SK-N-DZ (cell line): ENCODE results near the gene ARL5C. TPM values are rescaled to one million over a fixed set of nuclear protein-coding genes. Genes with fewer than 3 reads are reported as not detected.

Experiments
- DNase-seq: peaks from one replicate; pipeline ENCODE4 v3.0.0-alpha.2; 2015; ENCODE audit warnings: low spot score
- polyA plus RNA-seq, 2 experiments: library from polyadenylated mRNA; depleted of rRNA; stranded (reverse); fragments of >200 nt; gene quantifications; 2 replicates each; pipeline ENCODE4 v1.2.3, GENCODE V29; 2014

The ARL5C gene
- not detected in 2 replicates for polyA plus RNA-seq (2014; cell fraction: cytosol; rRNA removed)
- not detected in 2 replicates for polyA plus RNA-seq (2014; cell fraction: nucleus; rRNA removed)

GRCh38 chr17:39165841-39166349 is at the start of gene ARL5C:
Gene ARL5C, minus strand, starts transcription at chr17:39166161. Its CDS starts 401 bp downstream, at chr17:39165760.
- DNase-seq, result no peak

- DNase-seq, result no peak
Observed at GRCh38 chr17:39213852-39214251, 47.9 kb upstream of the ARL5C start.

DNA sequence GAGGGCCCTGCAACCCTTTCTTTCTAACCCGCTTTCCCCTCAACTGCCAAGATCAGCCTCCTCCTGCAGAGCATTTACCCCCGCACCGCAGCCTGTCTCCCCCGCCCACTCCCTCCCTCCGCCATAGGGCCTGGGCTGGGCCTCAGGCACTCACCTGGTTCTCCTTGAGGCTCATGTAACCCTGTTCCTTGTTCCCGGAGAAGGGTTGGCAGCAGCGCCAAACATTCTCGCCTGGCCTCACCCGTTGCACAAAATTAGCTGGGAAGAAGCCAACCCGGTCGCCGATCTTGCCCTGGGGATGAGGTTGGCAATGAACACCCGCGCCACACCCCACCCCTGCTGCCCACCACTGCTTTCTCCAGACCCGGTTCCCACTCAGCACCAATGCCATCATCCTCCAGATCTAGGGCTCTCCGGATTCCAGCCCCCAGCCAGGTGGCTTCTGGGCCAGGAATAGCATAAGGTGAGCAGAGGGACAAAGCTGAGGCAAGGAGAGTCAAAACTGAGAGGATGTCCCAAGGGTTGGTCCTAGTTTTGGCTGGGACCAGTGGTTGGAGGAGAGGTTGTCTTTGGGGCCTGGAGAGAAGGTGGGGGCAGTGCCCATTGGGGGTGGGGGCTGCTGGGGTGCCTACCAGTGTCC is 47.0 kb upstream of the ARL5C start:
- DNase-seq, result no peak

DNA sequence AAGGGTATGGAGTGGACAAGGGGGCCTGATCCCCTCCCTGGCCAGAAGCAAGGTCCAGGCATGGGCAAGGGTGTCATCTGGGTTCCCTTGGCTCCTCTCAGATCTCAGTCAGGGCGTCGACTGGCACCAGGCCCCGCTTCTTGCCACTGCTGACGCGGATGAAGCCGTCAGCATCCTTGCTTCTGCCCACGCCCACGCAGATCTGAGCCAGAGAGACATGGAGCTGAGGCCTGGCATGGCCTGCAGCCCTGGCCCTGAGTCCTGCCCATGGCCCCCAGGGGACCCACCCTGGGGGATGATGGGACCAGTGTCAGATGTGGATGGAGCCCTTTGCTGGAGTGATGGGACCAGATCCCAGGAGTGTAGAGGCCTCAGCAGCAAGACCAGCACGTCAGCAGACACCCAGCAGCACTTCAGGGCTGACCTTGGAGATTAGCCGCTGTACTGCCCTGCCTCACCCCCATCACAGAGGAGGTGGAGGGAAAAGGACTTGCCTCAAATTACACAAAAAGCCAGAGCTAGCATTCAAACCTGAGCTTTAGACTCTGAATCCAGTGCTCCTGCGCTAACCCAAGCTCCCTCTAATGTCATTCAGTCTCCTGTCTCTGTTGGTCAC is 46.3 kb upstream of the ARL5C start:
- no peak for DNase-seq

DNA sequence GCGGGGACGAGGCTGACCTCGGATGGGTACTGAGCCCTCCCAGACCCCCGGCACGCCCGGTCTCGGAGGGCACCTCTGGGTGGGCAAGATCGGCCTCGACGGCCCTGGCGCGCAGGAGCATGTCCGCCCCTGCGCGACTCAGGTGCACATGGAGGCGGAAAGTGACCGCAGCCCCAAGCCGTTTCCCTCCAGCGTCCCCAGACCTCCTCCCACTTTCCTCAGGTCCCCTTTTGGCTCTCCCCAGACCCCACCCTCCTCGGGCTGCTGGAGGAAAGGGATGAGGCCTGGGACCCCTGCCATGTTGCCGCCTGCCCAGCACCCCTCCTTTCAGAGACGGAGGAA is 44.1 kb upstream of the ARL5C start:
- DNase-seq, result no peak

DNA sequence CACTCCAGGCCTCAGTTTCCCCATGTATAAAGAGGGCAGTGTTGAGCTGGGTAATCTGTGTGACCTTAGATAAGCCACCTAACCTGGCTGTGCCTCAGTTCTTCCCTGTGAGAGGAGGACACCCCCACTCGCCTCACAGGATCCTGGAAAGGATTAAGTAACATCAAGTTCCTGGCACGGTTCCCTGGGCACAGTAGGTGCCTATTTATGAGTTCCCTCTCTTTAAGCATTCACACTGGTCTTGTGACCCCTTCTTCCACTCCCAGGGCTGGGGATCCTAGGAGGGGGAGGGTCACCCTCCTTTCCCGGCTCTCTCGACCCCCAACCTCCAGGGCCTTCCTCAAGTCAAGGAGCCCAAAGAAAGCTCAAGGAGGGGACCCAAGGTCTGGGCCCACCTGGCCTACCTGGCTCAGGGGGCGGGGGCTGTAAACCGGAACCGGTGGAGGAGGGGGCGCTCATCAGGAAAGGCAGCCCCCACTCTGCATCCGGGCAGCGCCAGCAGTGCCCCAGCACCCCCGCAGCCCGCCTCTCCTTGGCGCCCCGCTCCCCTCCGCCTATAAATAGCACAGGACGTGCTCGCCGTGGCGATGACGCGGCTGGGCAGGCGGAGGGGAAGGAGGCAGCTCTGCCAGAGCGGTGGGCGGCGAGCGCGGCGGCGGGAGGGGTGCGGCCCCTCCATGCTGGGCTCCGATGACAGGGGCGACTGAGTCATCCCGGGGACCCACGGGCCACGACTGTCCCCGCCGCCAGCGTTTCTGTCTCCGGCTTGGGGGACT is 43.5 kb upstream of the ARL5C start:
- DNase-seq, result no peak

DNA sequence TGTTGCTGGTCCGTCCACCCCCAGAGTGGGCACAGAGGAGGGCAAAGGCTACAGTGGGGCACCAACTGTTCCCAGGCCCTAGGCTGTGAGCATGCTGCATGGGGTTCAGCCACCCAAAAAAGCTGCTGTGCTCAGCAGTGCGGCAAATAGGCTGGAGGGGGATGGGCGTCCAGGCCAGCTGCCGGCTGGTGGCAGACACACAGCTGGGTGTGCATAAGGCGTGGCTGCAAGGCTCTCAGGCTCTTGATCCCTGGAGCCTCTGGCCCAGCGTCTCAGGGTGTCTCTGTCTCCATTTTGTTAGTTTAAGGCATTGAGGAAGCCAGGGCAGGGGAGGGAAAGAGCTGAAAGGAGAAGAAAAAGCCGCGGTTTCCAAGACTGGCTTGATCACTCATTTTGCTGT is 42.9 kb upstream of the ARL5C start:
- no peak for DNase-seq

DNA sequence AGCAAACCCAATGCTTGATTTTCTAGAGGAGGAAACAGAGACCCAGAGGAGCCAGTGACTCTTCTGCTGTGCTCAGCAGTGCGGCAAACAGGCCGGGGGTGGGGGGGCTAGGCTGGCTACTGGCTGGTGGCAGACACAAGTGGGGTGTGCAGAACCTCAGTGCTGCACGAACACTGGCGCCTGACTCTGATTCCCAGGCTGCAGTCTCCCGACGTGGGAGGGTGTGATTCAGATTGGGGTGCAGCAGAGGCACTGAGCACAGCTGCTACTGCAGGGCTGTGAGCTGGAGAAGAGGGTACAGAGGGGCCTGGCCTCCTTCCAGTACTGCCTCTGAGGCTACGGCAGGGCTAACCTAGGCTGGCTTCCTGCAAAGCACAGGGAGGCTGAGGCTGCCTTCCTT is 42.2 kb upstream of the ARL5C start:
- no peak for DNase-seq

GRCh38 chr17:39205112-39205526 is 39.2 kb upstream of the ARL5C start:
- no peak for DNase-seq

GRCh38 chr17:39204245-39204644 is 38.3 kb upstream of the ARL5C start:
- DNase-seq, result no peak

GRCh38 chr17:39200957-39201510 is 35.1 kb upstream of the ARL5C start:
- no peak for DNase-seq

- DNase-seq, result no peak
Observed at GRCh38 chr17:39200070-39200879, 34.3 kb upstream of the ARL5C start, which contains the start of gene RPL19. Gene RPL19, plus strand, starts transcription at chr17:39200283. Its CDS starts 62 bp downstream, at chr17:39200345.

GRCh38 chr17:39199820-39200069 is 33.8 kb upstream of the ARL5C start:
- DNase-seq, result peak; percentile 96

- DNase-seq, result no peak
Observed at GRCh38 chr17:39198186-39198566, 32.2 kb upstream of the ARL5C start.

DNA sequence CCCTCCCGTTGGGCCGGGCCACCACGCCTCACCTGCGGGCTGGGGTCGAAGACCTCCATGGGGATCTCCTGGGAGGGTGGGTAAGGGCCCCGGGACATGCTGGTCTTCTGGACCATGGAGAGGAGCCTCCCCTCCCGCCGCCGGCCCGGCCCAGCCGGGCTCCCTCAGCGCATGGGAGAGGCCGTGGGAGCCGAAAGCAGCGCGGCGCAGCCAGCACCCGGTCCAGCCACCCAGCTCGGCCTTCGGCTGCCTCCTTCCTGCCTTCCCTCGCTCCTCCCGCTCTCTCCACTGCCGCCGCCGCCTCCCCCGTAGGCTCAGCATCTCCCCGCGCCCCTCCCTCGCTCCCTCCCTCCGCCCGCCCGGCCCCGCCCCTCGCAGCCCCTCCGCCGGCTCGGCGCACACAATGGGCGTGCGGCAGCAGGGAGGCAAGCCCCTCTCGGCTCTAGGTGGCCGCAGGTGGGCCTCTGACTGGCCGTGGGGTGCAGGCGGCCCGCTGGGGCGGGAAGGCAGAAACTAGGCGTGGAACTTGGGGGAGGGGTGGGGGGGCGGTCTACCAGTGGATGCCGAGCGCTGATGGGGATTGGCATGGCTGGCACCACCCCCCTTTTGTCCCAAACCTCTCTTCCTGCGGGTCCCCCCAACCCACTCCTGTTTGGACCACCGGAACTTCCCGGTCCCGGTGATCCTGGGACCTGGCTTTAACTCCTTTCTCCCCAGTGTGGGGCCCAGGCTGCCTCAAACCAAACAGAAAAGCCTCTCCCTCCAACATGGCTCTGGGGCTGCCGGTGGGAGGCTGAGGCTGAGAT is 31.6 kb upstream of the ARL5C start, which contains the start of gene CACNB1:
TSS of gene CACNB1 (minus strand) at position 290 of the 806 bp plus-strand sequence. CDS start at position 116, 174 bp downstream.
- DNase-seq, result peak; percentile 85

DNA sequence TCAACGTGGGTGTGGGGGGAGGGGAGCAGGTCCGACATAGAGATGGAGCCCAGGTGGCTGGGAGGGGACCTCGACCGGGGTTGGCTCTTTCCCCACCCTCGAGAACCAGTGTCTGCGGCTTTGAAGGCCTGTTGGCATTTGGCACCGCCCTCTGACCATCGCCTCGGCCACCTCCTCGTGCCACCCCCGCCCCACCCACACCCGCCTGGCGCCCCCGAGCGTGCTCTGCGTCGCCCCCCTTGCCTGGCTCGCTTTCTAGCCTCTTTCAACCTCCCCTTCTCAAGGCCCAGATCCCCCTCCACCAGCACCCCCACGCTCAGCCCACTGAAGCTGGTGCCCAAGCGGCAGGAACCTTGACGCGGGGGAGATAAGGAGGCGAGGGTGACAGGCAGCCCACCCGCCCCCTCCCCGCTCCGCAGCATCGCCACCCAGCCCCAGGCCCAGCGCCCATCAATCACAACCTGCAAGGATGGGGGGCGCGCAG is 30.9 kb upstream of the ARL5C start:
- DNase-seq, result no peak

DNA sequence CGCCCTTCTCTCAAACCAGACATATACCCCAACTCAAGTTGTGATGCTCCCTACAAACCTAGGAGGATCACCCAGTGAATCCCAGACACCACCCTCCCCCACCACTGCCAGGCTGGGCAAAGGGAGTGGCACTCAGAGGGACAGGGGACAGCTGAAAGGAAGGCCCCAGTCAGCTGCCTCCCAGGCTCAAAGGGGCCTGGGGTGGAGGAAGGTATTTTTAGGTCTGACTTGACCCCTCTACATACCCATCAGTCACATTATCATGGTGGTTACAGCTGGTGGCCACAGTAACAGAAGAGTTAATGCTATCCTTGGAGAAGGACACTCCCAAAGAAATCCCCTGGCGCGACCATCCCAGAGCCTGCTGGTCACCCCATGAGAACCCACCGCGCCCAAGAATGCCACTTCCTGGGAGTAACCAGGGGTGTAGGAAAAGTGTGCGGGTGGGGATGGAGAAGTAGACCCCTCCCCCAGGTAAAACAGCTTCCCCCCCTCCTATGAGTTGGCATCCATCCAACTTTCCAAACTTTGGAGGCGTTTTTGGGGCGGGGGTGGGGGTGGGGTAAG is 30.4 kb upstream of the ARL5C start:
- no peak for DNase-seq

- DNase-seq, result no peak
Observed at GRCh38 chr17:39195568-39196160, 29.7 kb upstream of the ARL5C start.

DNA sequence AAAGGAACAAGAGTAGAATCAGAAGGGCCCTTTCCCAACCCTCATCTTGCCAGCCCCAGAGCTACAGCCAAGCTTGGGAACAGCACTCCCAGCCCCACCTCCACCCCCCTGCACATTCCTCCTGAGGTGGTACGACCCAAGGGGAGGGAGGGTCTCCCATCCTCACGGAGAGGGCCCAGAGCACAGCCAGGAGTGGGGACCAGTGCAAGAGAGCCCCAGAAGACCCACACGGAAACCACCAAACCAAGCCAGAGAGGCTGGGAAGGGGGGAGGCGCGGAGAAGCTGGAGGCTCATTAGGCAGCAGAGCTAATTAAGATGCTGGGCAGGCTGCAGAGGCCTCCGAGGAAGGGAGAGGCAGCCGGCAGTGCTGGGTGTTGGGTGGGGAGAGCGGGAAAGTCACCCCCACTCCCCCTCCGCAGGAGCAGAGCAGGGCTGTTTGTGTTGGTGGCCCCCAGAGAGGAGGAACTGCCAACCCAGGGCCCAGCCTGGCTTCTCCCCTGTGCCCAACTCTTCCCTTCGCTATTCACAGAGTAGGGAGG is 29.1 kb upstream of the ARL5C start:
- DNase-seq, result peak; percentile 72
